Endothelial cell (in vitro differentiated cells): Measurements from ENCODE around the gene RASAL2. TPM values are rescaled to one million over a fixed set of nuclear protein-coding genes. Genes with fewer than 3 reads are reported as not detected.

Source experiments
- DNase-seq: peaks from one replicate; pipeline ENCODE4 v3.0.0; 2021; ENCODE audit warnings: low spot score
- H3K27ac Mint-ChIP-seq: one replicate; pipeline ENCODE4 v1.8.0; 2021; ENCODE audit warnings: mixed read lengths, inconsistent platforms; ENCODE audit not compliant: unreplicated experiment
- H3K27me3 Mint-ChIP-seq: one replicate; pipeline ENCODE4 v1.8.0; 2021; ENCODE audit warnings: mild to moderate bottlenecking, moderate library complexity, mixed read lengths, inconsistent platforms; ENCODE audit not compliant: unreplicated experiment
- H3K36me3 Mint-ChIP-seq: one replicate; pipeline ENCODE4 v1.8.0; 2021; ENCODE audit warnings: mild to moderate bottlenecking, low read depth, mixed read lengths, inconsistent platforms; ENCODE audit not compliant: unreplicated experiment
- H3K4me1 Mint-ChIP-seq: one replicate; pipeline ENCODE4 v1.8.0; 2021; ENCODE audit warnings: mild to moderate bottlenecking, mixed read lengths, inconsistent platforms; ENCODE audit not compliant: unreplicated experiment
- H3K4me3 Mint-ChIP-seq: one replicate; pipeline ENCODE4 v1.8.0; 2021; ENCODE audit warnings: mild to moderate bottlenecking, mixed read lengths, inconsistent platforms; ENCODE audit not compliant: unreplicated experiment
- H3K9me3 Mint-ChIP-seq: one replicate; pipeline ENCODE4 v1.8.0; 2021; ENCODE audit warnings: mixed read lengths, inconsistent platforms; ENCODE audit not compliant: unreplicated experiment
- CTCF ChIP-seq: fragments of 200-600 bp; sonication (generic); IDR thresholded peaks from one replicate; pipeline ENCODE4 v1.5.0; 2021; ENCODE audit warnings: antibody characterized with exemption; ENCODE audit not compliant: unreplicated experiment
- total RNA-seq: library from RNA; stranded (reverse); fragmentation: NEBNext Ultra II Directional; extraction: Animal tissue kit (Norgen Biotek cat#: 25700); gene quantifications from one replicate; pipeline ENCODE4 v1.2.1, GENCODE V29; 2021; ENCODE audit not compliant: unreplicated experiment

Gene RASAL2
- total RNA-seq, 1 donor from 2014 or later: 82.1 TPM

GRCh38 chr1:178220094-178220493, 126.2 kb downstream of the RASAL2 start:
- H3K27ac Mint-ChIP-seq: no peak overlapping the region
- DNase-seq: no peak
- no peak overlapping the region for H3K4me3 Mint-ChIP-seq
- H3K9me3 Mint-ChIP-seq: no peaks in the 10 kb centered on the region
- peaks cover 23% of the 10 kb centered on the region for H3K4me1 Mint-ChIP-seq
- peaks cover 4% of the 10 kb centered on the region for H3K36me3 Mint-ChIP-seq
- no peak for TF ChIP-seq CTCF
- no peaks in the 10 kb centered on the region for H3K27me3 Mint-ChIP-seq

GRCh38 chr1:178223289-178223688, 129.4 kb downstream of the RASAL2 start:
- Mint-ChIP-seq H3K27me3 (peaks cover 2% of the 10 kb centered on the region), H3K9me3 (no peaks in the 10 kb centered on the region), H3K4me1 (peaks cover 37% of the 10 kb centered on the region), H3K4me3 (no peak overlapping the region), H3K27ac (no peak overlapping the region), H3K36me3 (peaks cover 4% of the 10 kb centered on the region)
- TF ChIP-seq CTCF: no peak
- DNase-seq: no peak

- no peak for DNase-seq
- no peak for TF ChIP-seq CTCF
- no peak overlapping the region for H3K27ac Mint-ChIP-seq
- peaks cover 2% of the 10 kb centered on the region for H3K27me3 Mint-ChIP-seq
- H3K36me3 Mint-ChIP-seq: peaks cover 4% of the 10 kb centered on the region
- H3K9me3 Mint-ChIP-seq: no peaks in the 10 kb centered on the region
- H3K4me1 Mint-ChIP-seq: peaks cover 37% of the 10 kb centered on the region
- H3K4me3 Mint-ChIP-seq: no peak overlapping the region
Measured at GRCh38 chr1:178224358-178224757, 130.5 kb downstream of the RASAL2 start.

- H3K9me3 Mint-ChIP-seq: no peaks in the 10 kb centered on the region
Measured at GRCh38 chr1:178230881-178231409, 137.0 kb downstream of the RASAL2 start.

More at GRCh38 chr1:178230881-178231409, 137.0 kb downstream of the RASAL2 start:
- H3K27me3 Mint-ChIP-seq: peaks cover 2% of the 10 kb centered on the region
- no peak for DNase-seq
- H3K36me3 Mint-ChIP-seq: no peaks in the 10 kb centered on the region
- H3K4me3 Mint-ChIP-seq: no peak overlapping the region
- peaks cover 27% of the 10 kb centered on the region for H3K4me1 Mint-ChIP-seq
- no peak for TF ChIP-seq CTCF
- H3K27ac Mint-ChIP-seq: no peak overlapping the region
